A673 (cell line): ENCODE results near the gene CERK. TPM values are rescaled to one million over a fixed set of nuclear protein-coding genes. Genes with fewer than 3 reads are reported as not detected.

Experiments used
- BruUV-seq: library from RNA; stranded (reverse); fragments of 400-500 nt; replicated peaks from 2 replicates; lab custom pipeline; 2021; lab: Mats Ljungman, UMichigan
- CTCF ChIA-PET: fragments of 300-600 bp; sonication (Branson Sonifier 250); formaldehyde crosslinking; loops from one replicate; lab custom pipeline; 2022; ENCODE audit warnings: antibody characterized with exemption; lab: Charles Lee
- POLR2A ChIA-PET: fragments of 300-600 bp; sonication (Branson Sonifier 250); formaldehyde crosslinking; loops from one replicate; lab custom pipeline; 2022; ENCODE audit warnings: antibody characterized with exemption; ENCODE audit not compliant: low non-redundant PET; lab: Charles Lee
- DNase-seq: peaks from one replicate; pipeline ENCODE4 v3.0.0-alpha.2; 2015; ENCODE audit warnings: low spot score
- H3K27ac ChIP-seq: fragments of 200-600 bp; sonication (generic); 2 replicates; pipeline ENCODE4 v1.5.1; 2016; ENCODE audit warnings: mixed run types, low read depth, mild to moderate bottlenecking, mixed read lengths, antibody characterized with exemption, low read length; ENCODE audit not compliant: poor library complexity, severe bottlenecking
- H3K27me3 ChIP-seq: fragments of 200-600 bp; sonication (generic); replicated peaks from 2 replicates; pipeline ENCODE4 v1.6.1; 2017; ENCODE audit warnings: mixed run types, low read depth, mild to moderate bottlenecking, mixed read lengths, antibody characterized with exemption, low read length; ENCODE audit not compliant: insufficient read depth, poor library complexity
- H3K36me3 ChIP-seq: fragments of 200-600 bp; sonication (generic); 2 replicates; pipeline ENCODE4 v1.6.1; 2016; ENCODE audit warnings: mixed run types, mild to moderate bottlenecking, mixed read lengths, antibody characterized with exemption, low read length; ENCODE audit not compliant: insufficient read depth, poor library complexity, severe bottlenecking
- H3K4me1 ChIP-seq: fragments of 200-600 bp; sonication (generic); 2 replicates; pipeline ENCODE4 v1.6.1; 2017; ENCODE audit warnings: mixed run types, mild to moderate bottlenecking, mixed read lengths, antibody characterized with exemption, low read length; ENCODE audit not compliant: insufficient read depth, poor library complexity, severe bottlenecking
- H3K4me3 ChIP-seq: fragments of 200-600 bp; sonication (generic); 2 replicates; pipeline ENCODE4 v1.5.1; 2016; ENCODE audit warnings: low read depth, mixed run types, mild to moderate bottlenecking, mixed read lengths, low read length; ENCODE audit not compliant: poor library complexity, severe bottlenecking
- H3K9me3 ChIP-seq: fragments of 200-600 bp; sonication (generic); 2 replicates; pipeline ENCODE4 v1.6.1; 2016; ENCODE audit warnings: mixed run types, low read depth, mild to moderate bottlenecking, mixed read lengths, antibody characterized with exemption, low read length; ENCODE audit not compliant: poor library complexity, severe bottlenecking
- CTCF ChIP-seq: fragments of 300-800, 200-600 bp; sonication (generic); conservative IDR thresholded peaks from 2 replicates; pipeline ENCODE4 v1.5.1; 2017; ENCODE audit warnings: low read depth, mild to moderate bottlenecking, antibody characterized with exemption, low read length, moderate library complexity, mixed read lengths
- EZH2 ChIP-seq: fragments of 200-600 bp; sonication (generic); IDR thresholded peaks from 2 replicates; pipeline ENCODE4 v1.6.1; 2017; ENCODE audit warnings: borderline replicate concordance, low read depth, mild to moderate bottlenecking, mixed read lengths, antibody characterized with exemption, low read length; ENCODE audit not compliant: poor library complexity, severe bottlenecking
- intact Hi-C: fragments of 100-400 bp; cut with micrococcal nuclease; formaldehyde crosslinking; loops from one replicate; pipeline ENCODE4 v1.10.0; 2022; ENCODE audit not compliant: unreplicated experiment
- total RNA-seq: library from RNA; stranded (reverse); gene quantifications from 2 replicates; pipeline ENCODE4 v1.2.3, GENCODE V29; 2021

Gene CERK
- total RNA-seq, 1 experiment from 2014 or later: 58.8 TPM

DNA sequence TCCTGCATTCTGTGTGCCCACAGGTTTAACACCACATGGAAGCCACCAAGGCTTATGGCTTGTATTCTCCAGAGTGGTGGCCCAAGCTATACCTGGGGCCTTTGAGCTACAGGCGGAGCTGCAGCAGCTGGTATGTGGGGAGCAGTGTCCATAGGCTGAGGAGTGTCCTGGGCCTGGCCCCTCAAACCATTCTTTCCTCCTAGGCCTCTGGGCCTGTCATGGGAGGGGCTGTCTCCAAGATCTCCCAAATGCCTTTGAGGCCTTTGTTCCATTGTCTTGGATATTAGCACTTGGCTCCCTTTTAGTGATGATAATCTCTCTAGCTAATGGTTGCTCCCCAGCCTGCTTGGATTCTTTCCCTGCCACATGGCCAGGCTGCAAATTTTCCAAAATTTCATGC is 18.0 kb upstream of the CERK start:
- H3K4me3 ChIP-seq: no peak overlapping the region
- H3K4me1 ChIP-seq: peaks cover 8% of the 10 kb centered on the region
- H3K27ac ChIP-seq: no peak overlapping the region
- intact Hi-C loops: no loop called here
- no peak for DNase-seq
- no TSS peak for BruUV-seq
- CTCF ChIA-PET: no interaction called here
- POLR2A ChIA-PET: no interaction called here
- H3K36me3 ChIP-seq: no peaks in the 10 kb centered on the region
- TF ChIP-seq EZH2 (no peak), CTCF (no peak)
- no peaks in the 10 kb centered on the region for H3K27me3 ChIP-seq
- no peaks in the 10 kb centered on the region for H3K9me3 ChIP-seq

DNA sequence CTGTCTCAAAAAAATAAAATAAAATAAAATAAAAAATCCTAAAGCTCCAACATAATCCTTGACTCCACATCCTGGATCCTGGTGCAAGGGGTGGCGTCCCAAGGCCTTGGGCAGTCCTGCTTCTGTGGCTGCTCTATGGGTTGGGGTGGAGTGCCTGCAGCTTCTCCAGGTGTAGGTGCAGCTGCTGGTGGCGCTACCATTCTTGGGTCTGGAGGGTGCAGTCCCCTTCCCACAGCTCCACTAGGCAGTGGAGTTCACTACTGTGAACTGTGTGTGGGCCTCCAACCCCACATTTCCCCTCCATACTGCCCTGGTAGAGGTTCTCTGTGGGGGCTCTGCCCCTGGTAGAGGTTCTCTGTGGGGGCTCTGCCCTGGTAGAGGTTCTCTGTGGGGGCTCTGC is 17.5 kb upstream of the CERK start:
- no TSS peak for BruUV-seq
- peaks cover 7% of the 10 kb centered on the region for H3K4me1 ChIP-seq
- no peak for TF ChIP-seq CTCF
- TF ChIP-seq EZH2: no peak
- H3K27me3 ChIP-seq: no peaks in the 10 kb centered on the region
- intact Hi-C loops: no loop called here
- ChIA-PET CTCF (no interaction called here), POLR2A (no interaction called here)
- no peak overlapping the region for H3K27ac ChIP-seq
- DNase-seq: no peak
- no peaks in the 10 kb centered on the region for H3K36me3 ChIP-seq
- no peak overlapping the region for H3K4me3 ChIP-seq
- no peaks in the 10 kb centered on the region for H3K9me3 ChIP-seq

- TF ChIP-seq EZH2: no peak
- no peak for TF ChIP-seq CTCF
- peaks cover 7% of the 10 kb centered on the region for H3K4me1 ChIP-seq
- no peaks in the 10 kb centered on the region for H3K36me3 ChIP-seq
- DNase-seq: no peak
- intact Hi-C loops: no loop called here
- CTCF ChIA-PET: no interaction called here
- no peak overlapping the region for H3K4me3 ChIP-seq
- H3K27ac ChIP-seq: peak overlapping the region; percentile 62
- H3K9me3 ChIP-seq: no peaks in the 10 kb centered on the region
- BruUV-seq: no TSS peak
- POLR2A ChIA-PET: no interaction called here
- H3K27me3 ChIP-seq: no peaks in the 10 kb centered on the region
Observed at GRCh38 chr22:46754826-46755225, 16.8 kb upstream of the CERK start.
